Peyer's patch (tissue), 4 donors: ENCODE measurements around the gene CD177.
"Not testable (repeated sequence)": the region's sequence is repeated elsewhere in the genome, so short reads cannot be mapped to it uniquely, and the experiment has no call there.

Experiments
- POLR2A ChIP-seq, 2 donors: fragments of 450-650 bp; IDR thresholded peaks; one replicate each; pipeline ENCODE4 v1.5.1; 2017; ENCODE audit warnings: antibody characterized with exemption in 2 of 2, mild to moderate bottlenecking in 2 of 2, moderate library complexity in 2 of 2
- TF ChIP-seq, protein P1 (sequence below), 6 experiments: fragments of 450-650 bp in 4 of 6; fragments of 200-600 bp in 2 of 6; sonication (generic) in 1 of 6; IDR thresholded peaks; one replicate each; pipeline ENCODE4 v1.5.1; 2017 to 2019; ENCODE audit warnings: antibody characterized with exemption in 6 of 6, mild to moderate bottlenecking in 3 of 6, moderate library complexity in 1 of 6

DNA sequence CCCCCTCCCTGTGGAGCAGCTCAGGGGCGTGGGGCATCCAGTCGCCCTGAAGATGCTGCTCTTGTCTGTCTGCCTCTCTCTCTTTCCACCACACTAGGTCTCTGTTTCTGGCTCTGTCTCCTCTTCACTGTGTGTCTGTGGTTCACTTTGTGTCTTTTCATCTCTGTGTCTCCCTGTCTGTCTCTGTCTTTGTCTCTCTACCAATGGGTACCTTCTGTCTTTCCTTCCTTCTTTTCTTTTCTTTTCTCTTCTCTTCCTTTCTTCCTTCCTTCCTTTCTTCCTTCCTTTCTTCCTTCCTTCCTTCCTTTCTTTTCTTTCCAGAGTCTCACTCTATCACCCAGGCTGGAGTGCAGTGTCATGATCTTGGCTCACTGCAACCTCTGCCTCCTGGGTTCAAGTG lies 13.4 kb upstream of the CD177 start:
- TF ChIP-seq, protein P1, sequence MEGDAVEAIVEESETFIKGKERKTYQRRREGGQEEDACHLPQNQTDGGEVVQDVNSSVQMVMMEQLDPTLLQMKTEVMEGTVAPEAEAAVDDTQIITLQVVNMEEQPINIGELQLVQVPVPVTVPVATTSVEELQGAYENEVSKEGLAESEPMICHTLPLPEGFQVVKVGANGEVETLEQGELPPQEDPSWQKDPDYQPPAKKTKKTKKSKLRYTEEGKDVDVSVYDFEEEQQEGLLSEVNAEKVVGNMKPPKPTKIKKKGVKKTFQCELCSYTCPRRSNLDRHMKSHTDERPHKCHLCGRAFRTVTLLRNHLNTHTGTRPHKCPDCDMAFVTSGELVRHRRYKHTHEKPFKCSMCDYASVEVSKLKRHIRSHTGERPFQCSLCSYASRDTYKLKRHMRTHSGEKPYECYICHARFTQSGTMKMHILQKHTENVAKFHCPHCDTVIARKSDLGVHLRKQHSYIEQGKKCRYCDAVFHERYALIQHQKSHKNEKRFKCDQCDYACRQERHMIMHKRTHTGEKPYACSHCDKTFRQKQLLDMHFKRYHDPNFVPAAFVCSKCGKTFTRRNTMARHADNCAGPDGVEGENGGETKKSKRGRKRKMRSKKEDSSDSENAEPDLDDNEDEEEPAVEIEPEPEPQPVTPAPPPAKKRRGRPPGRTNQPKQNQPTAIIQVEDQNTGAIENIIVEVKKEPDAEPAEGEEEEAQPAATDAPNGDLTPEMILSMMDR (IDR thresholded peaks at IDR 0.05), result not testable (repeated sequence)
- TF ChIP-seq POLR2A (IDR thresholded peaks at IDR 0.05), result not testable (repeated sequence)
